ENCODE results near the gene CAMK2A. TPM values are rescaled to one million over a fixed set of nuclear protein-coding genes. Genes with fewer than 3 reads are reported as not detected.

The CAMK2A gene
- total RNA-seq, 4 donors from 2014 or later: 1.2 TPM; not detected in 3

GRCh38 chr5:150265870-150266383 lies 23.6 kb downstream of the CAMK2A start:
- DNase-seq: no peak
- H3K9me3 ChIP-seq: no peaks in the 10 kb centered on the region
- no peak overlapping the region for H3K4me3 ChIP-seq
- no peaks in the 10 kb centered on the region for H3K36me3 ChIP-seq
- no peaks in the 10 kb centered on the region for H3K27me3 ChIP-seq
- H3K4me1 ChIP-seq: no peaks in the 10 kb centered on the region
- H3K27ac ChIP-seq: no peak overlapping the region
- no peak for TF ChIP-seq CTCF (IDR thresholded peaks at IDR 0.05)
- TF ChIP-seq POLR2A (IDR thresholded peaks at IDR 0.05): no peak

- Histone ChIP-seq H3K27ac (no peak overlapping the region), H3K27me3 (no peaks in the 10 kb centered on the region), H3K9me3 (no peaks in the 10 kb centered on the region), H3K36me3 (no peaks in the 10 kb centered on the region), H3K4me1 (no peaks in the 10 kb centered on the region), H3K4me3 (no peak overlapping the region)
- TF ChIP-seq CTCF (IDR thresholded peaks at IDR 0.05): no peak
- TF ChIP-seq POLR2A (IDR thresholded peaks at IDR 0.05): no peak
- no peak for DNase-seq
Measured at GRCh38 chr5:150264667-150265603, 24.6 kb downstream of the CAMK2A start.

- no peak overlapping the region for H3K27ac ChIP-seq
- DNase-seq: no peak
- H3K4me3 ChIP-seq: no peak overlapping the region
- no peaks in the 10 kb centered on the region for H3K4me1 ChIP-seq
- no peaks in the 10 kb centered on the region for H3K27me3 ChIP-seq
- no peaks in the 10 kb centered on the region for H3K36me3 ChIP-seq
- no peaks in the 10 kb centered on the region for H3K9me3 ChIP-seq
- TF ChIP-seq CTCF (IDR thresholded peaks at IDR 0.05) (no peak), POLR2A (IDR thresholded peaks at IDR 0.05) (no peak)
Measured at GRCh38 chr5:150263801-150264621, 25.6 kb downstream of the CAMK2A start.

GRCh38 chr5:150263375-150263775 lies 26.2 kb downstream of the CAMK2A start:
- no peak for DNase-seq
- Histone ChIP-seq H3K4me3 (no peak overlapping the region), H3K36me3 (no peaks in the 10 kb centered on the region), H3K4me1 (no peaks in the 10 kb centered on the region), H3K9me3 (no peaks in the 10 kb centered on the region), H3K27ac (no peak overlapping the region), H3K27me3 (no peaks in the 10 kb centered on the region)
- TF ChIP-seq POLR2A (IDR thresholded peaks at IDR 0.05) (no peak), CTCF (IDR thresholded peaks at IDR 0.05) (no peak)

- TF ChIP-seq POLR2A (IDR thresholded peaks at IDR 0.05) (no peak), CTCF (IDR thresholded peaks at IDR 0.05) (no peak)
- no peak overlapping the region for H3K4me3 ChIP-seq
- H3K4me1 ChIP-seq: no peaks in the 10 kb centered on the region
- H3K27me3 ChIP-seq: no peaks in the 10 kb centered on the region
- no peaks in the 10 kb centered on the region for H3K9me3 ChIP-seq
- no peaks in the 10 kb centered on the region for H3K36me3 ChIP-seq
- DNase-seq: no peak
- no peak overlapping the region for H3K27ac ChIP-seq
Measured at GRCh38 chr5:150262502-150262901, 27.1 kb downstream of the CAMK2A start.

All from Peyer's patch (tissue), 4 donors.